Loucy (cell line): Measurements from ENCODE around the gene HPGD.

Source experiments
- H2AFZ ChIP-seq: fragments of 200-600 bp; sonication (generic); 2 replicates; pipeline ENCODE4 v1.6.0; 2016; ENCODE audit warnings: antibody characterized with exemption, mild to moderate bottlenecking, low read length, moderate library complexity
- H3F3A ChIP-seq: fragments of 200-600 bp; 2 replicates; pipeline ENCODE4 v1.6.0; 2016; ENCODE audit warnings: antibody characterized with exemption, low read depth, mild to moderate bottlenecking
- H3K27me3 ChIP-seq: fragments of 200-600 bp; sonication (generic); 2 replicates; pipeline ENCODE4 v1.6.1; 2014; ENCODE audit warnings: low read length, mild to moderate bottlenecking; ENCODE audit not compliant: insufficient read depth, poor library complexity, severe bottlenecking
- H3K36me3 ChIP-seq: fragments of 200-600 bp; sonication (generic); 2 replicates; pipeline ENCODE4 v1.6.1; 2016; ENCODE audit warnings: low read length; ENCODE audit not compliant: insufficient read depth
- H3K4me1 ChIP-seq: fragments of 200-600 bp; sonication (generic); 2 replicates; pipeline ENCODE4 v1.5.1; 2014; ENCODE audit warnings: low read length, mild to moderate bottlenecking; ENCODE audit not compliant: insufficient read depth, poor library complexity, severe bottlenecking
- H3K4me2 ChIP-seq: fragments of 200-600 bp; sonication (generic); 2 replicates; pipeline ENCODE4 v1.6.0; 2014; ENCODE audit warnings: antibody characterized with exemption, low read length, low read depth, mild to moderate bottlenecking; ENCODE audit not compliant: poor library complexity, severe bottlenecking
- H3K4me3 ChIP-seq: fragments of 200-600 bp; sonication (generic); 2 replicates; pipeline ENCODE4 v1.5.1; 2014; ENCODE audit warnings: low read length, mild to moderate bottlenecking, mixed read lengths; ENCODE audit not compliant: poor library complexity, severe bottlenecking
- H3K79me2 ChIP-seq: fragments of 200-600 bp; sonication (generic); 2 replicates; pipeline ENCODE4 v1.6.1; 2014; ENCODE audit warnings: low read length; ENCODE audit not compliant: insufficient read depth
- H3K9ac ChIP-seq: fragments of 200-600 bp; sonication (generic); 2 replicates; pipeline ENCODE4 v1.6.0; 2014; ENCODE audit warnings: mild to moderate bottlenecking, low read depth, low read length, moderate library complexity; ENCODE audit not compliant: poor library complexity, severe bottlenecking
- H3K9me2 ChIP-seq: fragments of 200-600 bp; sonication (generic); replicated peaks from 2 replicates; pipeline ENCODE4 v1.6.1; 2016; ENCODE audit warnings: low read depth, low read length, mixed read lengths
- H3K9me3 ChIP-seq: fragments of 200-600 bp; sonication (generic); 2 replicates; pipeline ENCODE4 v1.6.1; 2014; ENCODE audit warnings: mild to moderate bottlenecking, antibody characterized with exemption, low read length, low read depth; ENCODE audit not compliant: insufficient read depth
- H4K20me1 ChIP-seq: fragments of 200-600 bp; sonication (generic); 2 replicates; pipeline ENCODE4 v1.6.0; 2014; ENCODE audit warnings: antibody characterized with exemption, low read length, mild to moderate bottlenecking; ENCODE audit not compliant: insufficient read depth, poor library complexity, severe bottlenecking
- EZH2phosphoT487 ChIP-seq: fragments of 200-600 bp; IDR thresholded peaks from 2 replicates; pipeline ENCODE4 v1.6.1; 2018; ENCODE audit warnings: antibody characterized with exemption, mild to moderate bottlenecking, moderate library complexity, borderline replicate concordance
- TF ChIP-seq, protein P1 (sequence below): fragments of 200-600 bp; sonication (generic); conservative IDR thresholded peaks from 2 replicates; pipeline ENCODE4 v1.5.1; 2014; ENCODE audit warnings: mild to moderate bottlenecking, antibody characterized with exemption, low read length

The HPGD gene

DNA sequence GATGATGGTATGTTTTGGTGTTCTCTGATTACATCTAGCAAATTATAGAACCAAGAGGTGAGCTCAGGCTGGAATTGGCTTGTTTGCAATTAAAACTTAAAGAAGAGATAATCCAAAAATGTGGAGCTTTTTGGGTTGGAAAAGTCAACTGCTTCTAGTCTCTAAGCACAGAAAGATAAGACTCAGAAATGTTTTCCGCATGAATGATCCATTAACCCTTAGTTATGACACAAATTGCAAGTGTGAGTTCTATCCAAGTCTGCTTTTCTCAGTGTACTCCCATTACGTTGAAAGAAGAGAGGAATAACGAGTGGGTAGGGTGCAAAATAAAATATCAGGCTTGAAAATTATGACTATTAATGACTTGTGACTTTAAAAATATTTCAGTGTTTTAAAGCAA lies 38.5 kb downstream of the HPGD start:
- Histone ChIP-seq H4K20me1 (no peaks in the 10 kb centered on the region), H3K36me3 (no peaks in the 10 kb centered on the region), H3K4me3 (no peak overlapping the region), H3K9me2 (no peaks in the 10 kb centered on the region), H3K4me1 (no peaks in the 10 kb centered on the region), H3K79me2 (no peaks in the 10 kb centered on the region), H3K9me3 (no peaks in the 10 kb centered on the region), H3K4me2 (no peak overlapping the region), H3K9ac (no peak overlapping the region), H3F3A (no peaks in the 10 kb centered on the region), H2AFZ (no peak overlapping the region), H3K27me3 (no peaks in the 10 kb centered on the region)
- no peak for TF ChIP-seq EZH2phosphoT487
- TF ChIP-seq, protein P1, sequence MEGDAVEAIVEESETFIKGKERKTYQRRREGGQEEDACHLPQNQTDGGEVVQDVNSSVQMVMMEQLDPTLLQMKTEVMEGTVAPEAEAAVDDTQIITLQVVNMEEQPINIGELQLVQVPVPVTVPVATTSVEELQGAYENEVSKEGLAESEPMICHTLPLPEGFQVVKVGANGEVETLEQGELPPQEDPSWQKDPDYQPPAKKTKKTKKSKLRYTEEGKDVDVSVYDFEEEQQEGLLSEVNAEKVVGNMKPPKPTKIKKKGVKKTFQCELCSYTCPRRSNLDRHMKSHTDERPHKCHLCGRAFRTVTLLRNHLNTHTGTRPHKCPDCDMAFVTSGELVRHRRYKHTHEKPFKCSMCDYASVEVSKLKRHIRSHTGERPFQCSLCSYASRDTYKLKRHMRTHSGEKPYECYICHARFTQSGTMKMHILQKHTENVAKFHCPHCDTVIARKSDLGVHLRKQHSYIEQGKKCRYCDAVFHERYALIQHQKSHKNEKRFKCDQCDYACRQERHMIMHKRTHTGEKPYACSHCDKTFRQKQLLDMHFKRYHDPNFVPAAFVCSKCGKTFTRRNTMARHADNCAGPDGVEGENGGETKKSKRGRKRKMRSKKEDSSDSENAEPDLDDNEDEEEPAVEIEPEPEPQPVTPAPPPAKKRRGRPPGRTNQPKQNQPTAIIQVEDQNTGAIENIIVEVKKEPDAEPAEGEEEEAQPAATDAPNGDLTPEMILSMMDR = no peak

DNA sequence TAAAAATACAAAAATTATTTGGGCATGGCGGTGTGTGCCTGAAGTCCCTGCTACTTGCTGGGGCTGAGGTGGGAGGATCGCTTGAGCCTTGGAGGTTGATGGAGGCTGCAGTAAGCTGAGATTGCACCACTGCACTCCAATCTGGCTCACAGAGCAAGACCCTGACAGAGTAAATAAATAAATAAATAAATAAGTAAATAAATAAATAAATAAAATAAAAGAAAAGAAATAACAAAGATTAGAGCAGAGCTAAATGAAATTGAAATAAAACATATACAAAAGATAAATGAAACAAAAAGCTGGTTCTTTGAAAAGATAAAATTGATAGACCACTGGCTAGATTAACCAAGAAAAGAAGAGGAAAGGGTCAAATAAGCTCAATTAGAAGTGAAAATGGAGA lies 43.1 kb downstream of the HPGD start:
- H2AFZ ChIP-seq = no peak overlapping the region
- TF ChIP-seq, protein P1 = no peak
- no peak for TF ChIP-seq EZH2phosphoT487
- no peak overlapping the region for H3K4me2 ChIP-seq
- H4K20me1 ChIP-seq = no peaks in the 10 kb centered on the region
- H3K9me3 ChIP-seq = no peaks in the 10 kb centered on the region
- H3F3A ChIP-seq = no peaks in the 10 kb centered on the region
- H3K4me1 ChIP-seq = no peaks in the 10 kb centered on the region
- no peaks in the 10 kb centered on the region for H3K79me2 ChIP-seq
- no peak overlapping the region for H3K4me3 ChIP-seq
- no peaks in the 10 kb centered on the region for H3K36me3 ChIP-seq
- H3K9me2 ChIP-seq = no peaks in the 10 kb centered on the region
- H3K9ac ChIP-seq = no peak overlapping the region
- H3K27me3 ChIP-seq = no peaks in the 10 kb centered on the region

DNA sequence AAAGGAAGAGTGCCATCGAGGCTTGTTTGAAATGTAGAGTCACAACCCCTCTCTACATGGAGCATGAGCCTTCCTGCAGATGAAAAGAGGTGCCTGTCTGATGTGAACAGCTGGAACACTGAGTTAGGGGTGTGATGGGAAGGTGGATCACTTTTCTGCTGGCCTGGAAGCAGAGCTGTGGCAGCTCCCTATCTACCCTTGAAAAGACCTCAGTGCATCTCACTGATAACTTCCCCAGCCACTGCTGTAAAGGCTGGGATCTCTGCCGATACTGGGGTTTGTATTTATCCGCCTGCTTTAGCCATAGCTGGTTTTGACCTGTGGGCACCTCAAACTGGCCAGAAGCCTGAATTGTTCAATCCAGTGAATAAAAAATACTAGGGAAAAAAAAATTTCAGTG lies 46.8 kb downstream of the HPGD start:
- Histone ChIP-seq H4K20me1 (no peaks in the 10 kb centered on the region), H3K9me2 (0 out of 2 replicates have a peak, but pooled peaks cover 3% of the 10 kb centered on the region), H3K36me3 (no peaks in the 10 kb centered on the region), H2AFZ (no peak overlapping the region), H3K4me1 (no peaks in the 10 kb centered on the region), H3K9ac (no peak overlapping the region), H3K4me3 (no peak overlapping the region), H3K4me2 (no peak overlapping the region), H3K27me3 (no peaks in the 10 kb centered on the region), H3F3A (no peaks in the 10 kb centered on the region), H3K9me3 (no peaks in the 10 kb centered on the region), H3K79me2 (no peaks in the 10 kb centered on the region)
- no peak for TF ChIP-seq EZH2phosphoT487
- TF ChIP-seq, protein P1 = no peak
